DMS53 treated with DMSO at 0.1 percent for 48 hours (cell line): ENCODE results near the gene TRAPPC11.

Experiments
- DNase-seq: peaks from one replicate; lab custom pipeline; 2025; ENCODE audit not compliant: unreplicated experiment; lab: John Stamatoyannopoulos, UW

The TRAPPC11 gene

GRCh38 chr4:183757060-183757459 is 98.0 kb downstream of the TRAPPC11 start:
- no peak for DNase-seq

GRCh38 chr4:183758061-183758757 is 99.1 kb downstream of the TRAPPC11 start:
- no peak for DNase-seq

GRCh38 chr4:183758758-183759447 is 99.8 kb downstream of the TRAPPC11 start:
- DNase-seq: no peak

- DNase-seq: no peak
These were observed 101.2 kb downstream of the TRAPPC11 start for GRCh38 chr4:183760326-183760725.
